ENCODE measurements around the gene TTC39B. TPM values are rescaled to one million over a fixed set of nuclear protein-coding genes. Genes with fewer than 3 reads are reported as not detected.

TTC39B gene
- total RNA-seq, 2 experiments from 2014 or later = 0.06 TPM; not detected in 1

DNA sequence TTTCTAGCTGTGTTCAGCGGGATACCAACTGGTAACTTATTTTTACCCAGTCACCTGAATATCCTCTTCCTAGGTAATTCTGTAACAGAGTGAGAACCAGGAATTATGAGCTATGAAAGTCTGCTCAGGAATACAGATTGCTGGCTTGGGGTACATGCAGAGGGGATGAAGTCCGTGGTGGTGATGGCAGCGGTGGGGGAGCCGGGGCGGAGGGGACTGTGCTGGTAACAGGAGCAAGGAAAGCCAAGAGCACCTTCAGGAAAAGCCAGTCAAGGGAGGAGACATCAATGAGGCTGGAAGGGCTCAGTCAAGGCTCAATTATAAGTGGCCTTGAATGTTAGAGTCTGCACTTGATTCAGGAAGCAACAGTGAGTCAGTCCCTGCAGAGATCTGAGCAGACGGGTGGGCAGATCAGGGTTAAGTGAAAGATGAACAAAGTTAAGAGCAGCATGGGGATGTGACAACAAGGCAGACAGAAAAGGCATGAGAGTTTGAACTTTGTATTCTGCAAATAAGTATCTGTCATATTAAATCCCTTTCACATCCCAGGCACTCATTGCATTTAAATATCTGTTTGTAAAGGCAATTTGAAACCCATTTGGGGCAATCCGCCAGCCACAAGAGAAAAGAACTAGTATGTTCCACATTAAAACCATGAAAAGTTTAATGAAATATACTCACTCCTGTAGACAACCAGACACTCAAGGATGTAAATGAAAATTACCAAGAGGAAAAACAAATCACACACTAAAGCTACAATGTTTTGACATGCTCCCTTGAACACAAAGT lies 101.2 kb downstream of the TTC39B start:
- Histone ChIP-seq H3K4me3 (ENCODE audit: low read depth, low read length, poor library complexity, severe bottlenecking) (no peak overlapping the region), H3K4me2 (ENCODE audit: low read length) (no peak overlapping the region), H3K79me2 (ENCODE audit: insufficient read depth, low read depth, low read length) (no peaks in the 10 kb centered on the region), H3K27ac (ENCODE audit: low read depth, low read length, poor library complexity, severe bottlenecking) (no peak overlapping the region), H3K9me3 (ENCODE audit: low read length) (no peaks in the 10 kb centered on the region), H2AFZ (ENCODE audit: low read length) (no peak overlapping the region), H4K20me1 (ENCODE audit: insufficient read depth, low read length) (no peaks in the 10 kb centered on the region), H3K36me3 (ENCODE audit: insufficient read depth, low read length) (no peaks in the 10 kb centered on the region), H3K9me2 (ENCODE audit: insufficient read depth, low read length) (no peaks in the 10 kb centered on the region), H3K4me1 (ENCODE audit: insufficient read depth, low read length, poor library complexity, severe bottlenecking) (no peaks in the 10 kb centered on the region)
- POLR2A ChIA-PET = interaction anchor here (0.6 to 1.1 kb wide), 3 partner anchors 8 to 49 kb away, joined by 3 read pairs; no protein-coding TSS in a partner anchor
- CTCF ChIA-PET (ENCODE audit: unreplicated experiment) = interaction anchor here (0.6 kb wide), 1 partner anchor 406 kb away, joined by 3 read pairs; no protein-coding TSS in a partner anchor
- no peak for TF ChIP-seq EZH2phosphoT487 (IDR thresholded peaks at IDR 0.05; ENCODE audit: borderline replicate concordance, low read depth, low read length)
- TF ChIP-seq, protein P1, sequence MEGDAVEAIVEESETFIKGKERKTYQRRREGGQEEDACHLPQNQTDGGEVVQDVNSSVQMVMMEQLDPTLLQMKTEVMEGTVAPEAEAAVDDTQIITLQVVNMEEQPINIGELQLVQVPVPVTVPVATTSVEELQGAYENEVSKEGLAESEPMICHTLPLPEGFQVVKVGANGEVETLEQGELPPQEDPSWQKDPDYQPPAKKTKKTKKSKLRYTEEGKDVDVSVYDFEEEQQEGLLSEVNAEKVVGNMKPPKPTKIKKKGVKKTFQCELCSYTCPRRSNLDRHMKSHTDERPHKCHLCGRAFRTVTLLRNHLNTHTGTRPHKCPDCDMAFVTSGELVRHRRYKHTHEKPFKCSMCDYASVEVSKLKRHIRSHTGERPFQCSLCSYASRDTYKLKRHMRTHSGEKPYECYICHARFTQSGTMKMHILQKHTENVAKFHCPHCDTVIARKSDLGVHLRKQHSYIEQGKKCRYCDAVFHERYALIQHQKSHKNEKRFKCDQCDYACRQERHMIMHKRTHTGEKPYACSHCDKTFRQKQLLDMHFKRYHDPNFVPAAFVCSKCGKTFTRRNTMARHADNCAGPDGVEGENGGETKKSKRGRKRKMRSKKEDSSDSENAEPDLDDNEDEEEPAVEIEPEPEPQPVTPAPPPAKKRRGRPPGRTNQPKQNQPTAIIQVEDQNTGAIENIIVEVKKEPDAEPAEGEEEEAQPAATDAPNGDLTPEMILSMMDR (conservative IDR thresholded peaks at IDR 0.05; ENCODE audit: low read length) = no peak
- BruUV-seq (replicated peaks) = no TSS peak
- intact Hi-C loops (cut with micrococcal nuclease; ENCODE audit: unreplicated experiment) = no loop called here
- DNase-seq (ENCODE audit: low spot score) = no peak

- Histone ChIP-seq H3K4me2 (ENCODE audit: low read length) (no peak overlapping the region), H4K20me1 (ENCODE audit: insufficient read depth, low read length) (no peaks in the 10 kb centered on the region), H3K4me3 (ENCODE audit: low read depth, low read length, poor library complexity, severe bottlenecking) (no peak overlapping the region), H3K36me3 (ENCODE audit: insufficient read depth, low read length) (no peaks in the 10 kb centered on the region), H2AFZ (ENCODE audit: low read length) (no peak overlapping the region), H3K27ac (ENCODE audit: low read depth, low read length, poor library complexity, severe bottlenecking) (no peak overlapping the region), H3K9me3 (ENCODE audit: low read length) (no peaks in the 10 kb centered on the region), H3K4me1 (ENCODE audit: insufficient read depth, low read length, poor library complexity, severe bottlenecking) (no peaks in the 10 kb centered on the region), H3K79me2 (ENCODE audit: insufficient read depth, low read depth, low read length) (no peaks in the 10 kb centered on the region), H3K9me2 (ENCODE audit: insufficient read depth, low read length) (no peaks in the 10 kb centered on the region)
- no peak for DNase-seq (ENCODE audit: low spot score)
- ChIA-PET CTCF (ENCODE audit: unreplicated experiment) (no interaction called here), POLR2A (interaction anchor here (0.7 kb wide), 1 partner anchor 450 kb away, joined by 3 read pairs; no protein-coding TSS in a partner anchor)
- intact Hi-C loops (cut with micrococcal nuclease; ENCODE audit: unreplicated experiment) = no loop called here
- TF ChIP-seq EZH2phosphoT487 (IDR thresholded peaks at IDR 0.05; ENCODE audit: borderline replicate concordance, low read depth, low read length) = no peak
- TF ChIP-seq, protein P1 (conservative IDR thresholded peaks at IDR 0.05; ENCODE audit: low read length) = no peak
- BruUV-seq (replicated peaks) = no TSS peak
Measured at GRCh38 chr9:15203581-15203980, 103.4 kb downstream of the TTC39B start.

DNA sequence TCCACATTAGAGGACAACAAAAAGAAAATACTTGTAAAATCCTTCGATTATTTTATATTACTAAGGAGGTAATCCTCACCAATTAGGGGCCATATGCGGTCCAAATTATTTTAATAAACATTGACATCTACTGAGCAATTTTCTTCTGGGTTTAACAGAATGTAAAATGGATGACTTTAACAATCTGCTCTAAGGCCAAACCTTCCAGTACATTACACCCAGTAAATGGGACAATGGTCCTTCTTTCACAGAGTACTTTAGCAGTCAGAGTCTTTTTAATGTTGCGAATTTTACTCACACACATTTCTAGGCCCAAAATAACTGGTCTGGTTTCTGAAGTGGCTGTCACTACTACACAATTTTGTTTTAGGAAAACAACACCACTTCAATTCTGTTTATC lies 106.9 kb downstream of the TTC39B start:
- ChIA-PET CTCF (ENCODE audit: unreplicated experiment) (no interaction called here), POLR2A (no interaction called here)
- no peaks in the 10 kb centered on the region for H3K36me3 ChIP-seq (ENCODE audit: insufficient read depth, low read length)
- H3K4me2 ChIP-seq (ENCODE audit: low read length) = no peak overlapping the region
- H3K4me3 ChIP-seq (ENCODE audit: low read depth, low read length, poor library complexity, severe bottlenecking) = no peak overlapping the region
- no peak overlapping the region for H2AFZ ChIP-seq (ENCODE audit: low read length)
- H3K9me3 ChIP-seq (ENCODE audit: low read length) = no peaks in the 10 kb centered on the region
- H3K27ac ChIP-seq (ENCODE audit: low read depth, low read length, poor library complexity, severe bottlenecking) = no peak overlapping the region
- intact Hi-C loops (cut with micrococcal nuclease; ENCODE audit: unreplicated experiment) = no loop called here
- H3K79me2 ChIP-seq (ENCODE audit: insufficient read depth, low read depth, low read length) = no peaks in the 10 kb centered on the region
- no peaks in the 10 kb centered on the region for H4K20me1 ChIP-seq (ENCODE audit: insufficient read depth, low read length)
- TF ChIP-seq, protein P1 (conservative IDR thresholded peaks at IDR 0.05; ENCODE audit: low read length) = no peak
- TF ChIP-seq EZH2phosphoT487 (IDR thresholded peaks at IDR 0.05; ENCODE audit: borderline replicate concordance, low read depth, low read length) = no peak
- DNase-seq (ENCODE audit: low spot score) = no peak
- H3K4me1 ChIP-seq (ENCODE audit: insufficient read depth, low read length, poor library complexity, severe bottlenecking) = no peaks in the 10 kb centered on the region
- no TSS peak for BruUV-seq (replicated peaks)
- H3K9me2 ChIP-seq (ENCODE audit: insufficient read depth, low read length) = no peaks in the 10 kb centered on the region

Measured in OCI-LY7 (cell line).